ENCODE data around the gene CFAP45. TPM values are rescaled to one million over a fixed set of nuclear protein-coding genes. Genes with fewer than 3 reads are reported as not detected.

Gene CFAP45
- total RNA-seq, 1 donor from 2014 or later, result 1.9 TPM

- intact Hi-C loops (cut with DNase I), result no loop called here
- H3K27ac ChIP-seq, result no peak overlapping the region
These were observed 27.4 kb upstream of the CFAP45 start for GRCh38 chr1:159927211-159927848.

GRCh38 chr1:159925719-159926078, 25.7 kb upstream of the CFAP45 start:
- DNase-seq, result no peak
- H3K4me1 ChIP-seq, result peaks cover 32% of the 10 kb centered on the region

More at GRCh38 chr1:159927211-159927848, 27.4 kb upstream of the CFAP45 start:
- Histone ChIP-seq H3K9me3 (no peaks in the 10 kb centered on the region), H3K4me1 (peaks cover 17% of the 10 kb centered on the region), H3K27me3 (no peaks in the 10 kb centered on the region), H3K4me3 (no peak overlapping the region), H3K36me3 (no peaks in the 10 kb centered on the region)
- ATAC-seq (no peak), DNase-seq (peak; percentile 27)
- no peak for TF ChIP-seq CTCF (IDR thresholded peaks at IDR 0.05)

DNA sequence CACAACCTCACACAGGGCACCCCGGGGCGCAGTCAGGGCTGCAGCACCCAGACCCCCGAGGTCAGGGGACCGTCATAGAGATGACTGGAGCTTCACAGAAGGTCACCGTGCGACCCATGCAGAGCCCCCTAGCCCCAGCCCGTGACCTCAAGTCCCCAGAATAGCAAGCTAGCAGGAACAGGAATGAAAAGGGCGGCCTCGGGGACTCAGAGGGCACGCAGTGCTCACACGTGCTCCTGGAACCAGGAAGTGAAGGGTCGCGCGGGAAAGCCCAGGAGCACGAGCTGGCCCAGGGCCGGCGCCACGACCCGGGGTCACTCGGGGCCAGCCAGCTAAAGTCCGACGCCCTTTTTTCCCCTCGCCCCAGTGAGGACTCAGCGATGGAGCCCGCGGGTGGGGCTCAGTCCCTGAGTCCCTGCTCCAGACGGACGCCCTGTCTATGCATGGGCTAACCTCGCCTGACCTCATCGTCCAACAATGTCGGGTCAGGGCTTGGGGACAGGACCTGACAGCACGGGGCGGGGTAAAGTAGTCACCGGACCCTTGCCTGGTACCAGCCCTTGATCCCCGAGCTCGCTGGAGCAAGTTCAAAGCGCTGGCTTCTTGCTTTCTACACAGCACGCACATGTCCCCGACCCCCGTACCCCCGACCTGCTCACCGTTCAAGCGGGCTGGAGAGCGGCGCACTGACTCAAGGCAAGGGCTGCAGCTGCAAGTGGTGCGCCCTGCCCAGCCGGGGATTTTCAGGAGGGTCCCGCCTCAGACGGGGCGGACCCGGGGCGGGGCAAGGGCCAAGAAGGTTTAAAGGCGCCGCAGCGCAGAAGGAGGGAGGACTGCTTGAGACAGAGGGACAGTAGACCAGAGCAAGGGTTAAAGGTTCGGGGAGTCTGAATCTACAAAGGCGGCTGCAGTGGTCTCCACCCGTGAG, 25.1 kb upstream of the CFAP45 start, which contains the start of gene TAGLN2:
Gene TAGLN2 (minus strand): TSS at position 717 of the 928 bp plus-strand sequence. CDS start 4,998 bp downstream, outside the sequence.
- peak; percentile 78 for ATAC-seq
- intact Hi-C loops (cut with DNase I), result no loop called here

More at GRCh38 chr1:159925719-159926078, 25.7 kb upstream of the CFAP45 start:
- Histone ChIP-seq H3K9me3 (no peaks in the 10 kb centered on the region), H3K4me3 (peak overlapping the region; percentile 99), H3K27me3 (no peaks in the 10 kb centered on the region), H3K27ac (peak overlapping the region; percentile 100), H3K36me3 (peaks cover 2% of the 10 kb centered on the region)
- intact Hi-C loops (cut with DNase I), result no loop called here
- TF ChIP-seq CTCF (IDR thresholded peaks at IDR 0.05), result no peak
- peak; percentile 0 for ATAC-seq

DNA sequence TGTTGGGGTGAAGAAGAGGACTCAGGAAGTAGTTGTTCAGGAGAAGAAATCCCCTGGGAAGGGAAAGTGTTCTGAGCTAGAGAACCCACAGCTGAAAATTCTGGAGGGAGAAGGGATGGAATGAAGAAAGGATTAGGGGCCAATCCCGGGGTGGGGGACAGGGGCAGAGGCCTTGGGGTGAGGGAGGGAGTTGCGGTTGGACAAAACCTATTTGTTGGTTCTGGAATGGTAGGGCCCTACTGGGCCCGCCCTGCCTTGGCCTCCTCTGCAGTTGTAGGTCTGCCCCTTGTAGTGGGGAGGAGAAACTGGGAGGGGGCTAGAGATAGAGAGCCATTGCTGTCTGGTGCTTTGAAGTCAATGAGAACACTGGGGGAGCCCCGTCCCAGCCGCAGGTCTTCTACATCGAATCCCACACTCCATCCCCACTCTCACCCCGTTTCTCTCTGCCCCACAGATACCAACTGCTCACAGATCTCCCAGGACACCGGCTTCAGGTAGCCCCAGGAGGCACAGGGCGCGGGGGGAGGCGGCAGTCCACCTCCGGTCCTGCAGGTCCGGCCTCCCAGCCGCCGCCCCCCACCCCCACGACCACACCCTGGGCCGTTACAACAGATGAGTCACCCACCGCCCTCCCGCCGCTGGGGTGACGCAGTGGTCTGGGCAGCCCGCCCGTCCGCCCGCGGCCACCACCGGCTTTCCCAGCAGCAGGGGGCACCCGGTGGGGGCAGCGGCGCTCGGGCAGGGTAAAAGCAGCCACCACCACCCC, 24.2 kb upstream of the CFAP45 start:
- intact Hi-C loops (cut with DNase I), result no loop called here
- peak overlapping the region; percentile 99 for H3K4me3 ChIP-seq

More for the DNA sequence above, 25.1 kb upstream of the CFAP45 start, which contains the start of gene TAGLN2:
- Histone ChIP-seq H3K4me1 (peaks cover 38% of the 10 kb centered on the region), H3K9me3 (no peaks in the 10 kb centered on the region), H3K27me3 (no peaks in the 10 kb centered on the region), H3K36me3 (peaks cover 9% of the 10 kb centered on the region), H3K4me3 (peak within 1 kb of the TSS; percentile 99), H3K27ac (peak within 1 kb of the TSS; percentile 100)
- DNase-seq, result peak; percentile 96
- no peak for TF ChIP-seq CTCF (IDR thresholded peaks at IDR 0.05)

More for the DNA sequence above, 24.2 kb upstream of the CFAP45 start:
- peak; percentile 74 for ATAC-seq
- Histone ChIP-seq H3K9me3 (no peaks in the 10 kb centered on the region), H3K36me3 (peaks cover 17% of the 10 kb centered on the region), H3K27me3 (no peaks in the 10 kb centered on the region), H3K27ac (peak overlapping the region; percentile 100), H3K4me1 (peaks cover 46% of the 10 kb centered on the region)
- DNase-seq, result peak; percentile 94
- TF ChIP-seq CTCF (IDR thresholded peaks at IDR 0.05), result peak; percentile 12

Data from upper lobe of right lung (tissue), 1 donor.